ENCODE results near the gene NT5C. TPM values are rescaled to one million over a fixed set of nuclear protein-coding genes. Genes with fewer than 3 reads are reported as not detected.

The NT5C gene
- total and polyA plus RNA-seq, 4 experiments from 2014 or later: 22.4 to 46.6 (median 36.3) TPM

GRCh38 chr17:75124819-75125162, 6.8 kb downstream of the NT5C start:
- intact Hi-C loops (cut with micrococcal nuclease): no loop called here
- peak overlapping the region in 4 of 8 donors; percentile 10 to 46 (median 22) for H3K4me3 Mint-ChIP-seq
- POLR2A ChIA-PET (ENCODE audit: partially characterized antibody): interaction anchor here (1.0 to 4.3 kb wide), 13 partner anchors 10 to 137 kb away, joined by 3 to 27 read pairs (median 5); partner anchors contain the start of genes ARMC7, ATP5PD, GGA3 and JPT1
- H3K4me3 ChIP-seq (ENCODE audit: low read length in 2 of 2): no peak overlapping the region
- no peaks in the 10 kb centered on the region for H3K9me3 ChIP-seq (ENCODE audit: control insufficient read depth in 1 of 2, low read length in 2 of 2)
- DNase-seq: no peak
- peaks cover 7% of the 10 kb centered on the region for H3K36me3 ChIP-seq (ENCODE audit: insufficient read depth, low read length)
- CTCF ChIA-PET (ENCODE audit: partially characterized antibody): interaction anchor here (1.2 to 5.4 kb wide), 8 partner anchors 9 to 77 kb away, joined by 3 to 56 read pairs (median 4); no protein-coding TSS in a partner anchor
- H3K4me1 ChIP-seq (ENCODE audit: insufficient read depth, low read length): peaks cover 32% of the 10 kb centered on the region
- H3K9me3 Mint-ChIP-seq: no peaks in the 10 kb centered on the region
- no peaks in the 10 kb centered on the region for H3K27me3 ChIP-seq (ENCODE audit: insufficient read depth, low read length)
- peak overlapping the region in 5 of 7 donors; percentile 79 to 93 (median 91) for H3K27ac Mint-ChIP-seq
- peak overlapping the region; percentile 21 for H3K27ac ChIP-seq (ENCODE audit: low read depth, low read length)
- H3K4me1 Mint-ChIP-seq: peaks cover 25 to 43% (median 30%) of the 10 kb centered on the region in 4 donors
- no peaks in the 10 kb centered on the region for H3K27me3 Mint-ChIP-seq
- H3K36me3 Mint-ChIP-seq: peaks cover 12 to 15% of the 10 kb centered on the region in 2 donors

DNA sequence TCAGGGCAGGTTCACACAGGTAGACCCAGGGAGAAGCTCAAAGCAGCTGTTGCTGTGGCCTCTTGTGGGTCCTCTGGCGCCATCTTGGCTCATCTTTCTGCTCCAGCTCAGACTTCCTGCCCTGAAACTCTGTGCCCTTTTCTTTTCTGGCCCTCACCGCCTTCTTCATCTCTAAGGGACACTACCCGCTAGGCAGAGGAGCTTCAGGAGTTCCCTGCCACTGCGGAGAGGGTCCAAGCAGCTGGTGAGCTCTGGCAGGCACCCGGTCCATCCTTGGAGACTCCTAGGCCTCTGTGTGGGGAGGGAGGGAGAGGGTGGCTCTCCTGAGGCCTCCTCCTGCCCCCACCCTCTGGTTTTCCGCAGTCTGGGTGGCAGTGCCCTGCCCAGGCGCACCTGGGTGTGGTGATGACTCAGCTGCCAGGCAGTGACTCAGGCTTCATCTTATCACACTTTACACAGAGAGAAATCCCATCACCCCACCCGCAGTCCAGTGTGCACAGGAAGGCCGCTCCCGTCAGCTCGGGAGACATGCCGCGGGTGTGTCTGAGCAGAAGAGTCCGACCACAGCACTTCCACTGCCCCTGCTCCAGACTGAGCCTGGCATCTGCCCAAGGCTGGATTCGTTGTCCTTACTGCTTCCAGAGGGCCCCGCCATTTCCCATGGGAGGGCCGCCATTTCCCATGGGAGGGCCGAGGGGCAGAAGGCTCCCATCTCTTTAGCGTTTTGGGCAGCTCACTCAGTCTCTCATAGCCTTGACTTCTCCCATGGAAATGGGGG, 7.3 kb downstream of the NT5C start:
- Histone ChIP-seq H3K9me3 (ENCODE audit: control insufficient read depth in 1 of 2, low read length in 2 of 2) (no peaks in the 10 kb centered on the region), H3K4me1 (ENCODE audit: insufficient read depth, low read length) (peaks cover 30% of the 10 kb centered on the region), H3K27ac (ENCODE audit: low read depth, low read length) (peak overlapping the region; percentile 21), H3K27me3 (ENCODE audit: insufficient read depth, low read length) (no peaks in the 10 kb centered on the region), H3K4me3 (ENCODE audit: low read length in 2 of 2) (no peak overlapping the region), H3K36me3 (ENCODE audit: insufficient read depth, low read length) (peaks cover 4% of the 10 kb centered on the region)
- DNase-seq: peak in 4 of 5 donors; percentile 30 to 79 (median 40)
- Mint-ChIP-seq H3K36me3 (peaks cover 12 to 15% of the 10 kb centered on the region in 2 donors), H3K9me3 (no peaks in the 10 kb centered on the region), H3K4me3 (peak overlapping the region in 7 of 8 donors; percentile 4 to 75 (median 46)), H3K27me3 (no peaks in the 10 kb centered on the region), H3K27ac (peak overlapping the region; percentile 67 to 93 (median 85)), H3K4me1 (peaks cover 24 to 40% (median 30%) of the 10 kb centered on the region in 4 donors)
- intact Hi-C loops (cut with micrococcal nuclease): no loop called here
- POLR2A ChIA-PET (ENCODE audit: partially characterized antibody): interaction anchor here (0.8 to 4.3 kb wide), 15 partner anchors 8 to 138 kb away, joined by 3 to 27 read pairs (median 5); partner anchors contain the start of genes ARMC7, ATP5PD, GGA3 and JPT1
- CTCF ChIA-PET (ENCODE audit: partially characterized antibody): interaction anchor here (0.9 to 5.4 kb wide), 10 partner anchors 10 to 162 kb away, joined by 3 to 56 read pairs (median 3); no protein-coding TSS in a partner anchor

DNA sequence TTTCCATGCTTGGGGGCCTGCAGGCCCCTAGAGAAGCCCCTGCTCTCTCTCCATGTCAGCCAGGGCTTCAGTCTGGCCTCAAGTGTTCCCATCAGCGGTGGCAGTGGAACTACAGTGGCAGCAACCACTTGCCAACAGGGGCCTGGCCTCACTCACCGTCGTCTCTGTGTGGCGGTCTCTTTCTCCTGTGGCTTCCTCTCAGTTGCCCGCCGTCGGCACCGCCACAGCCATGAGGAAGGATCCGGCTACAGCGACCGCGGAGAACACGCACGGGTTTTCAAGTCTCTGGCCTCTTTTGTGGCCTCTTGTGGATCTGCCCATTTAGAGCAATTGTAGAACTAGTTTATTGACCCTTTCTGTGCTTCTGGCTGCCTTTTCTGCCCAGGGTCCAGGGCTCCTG, 13.2 kb downstream of the NT5C start:
- Histone ChIP-seq H3K27me3 (ENCODE audit: insufficient read depth, low read length) (no peaks in the 10 kb centered on the region), H3K27ac (ENCODE audit: low read depth, low read length) (no peak overlapping the region), H3K4me3 (ENCODE audit: low read length in 2 of 2) (no peak overlapping the region), H3K4me1 (ENCODE audit: insufficient read depth, low read length) (peaks cover 15% of the 10 kb centered on the region), H3K36me3 (ENCODE audit: insufficient read depth, low read length) (peaks cover 4% of the 10 kb centered on the region), H3K9me3 (ENCODE audit: control insufficient read depth in 1 of 2, low read length in 2 of 2) (no peaks in the 10 kb centered on the region)
- DNase-seq: no peak
- ChIA-PET POLR2A (ENCODE audit: partially characterized antibody) (interaction anchor here (9.9 kb wide), 1 partner anchor 13 kb away, joined by 97 read pairs; the partner anchor contains the start of gene NT5C), CTCF (ENCODE audit: partially characterized antibody) (interaction anchor here (9.1 to 9.9 kb wide), 4 partner anchors 13 to 156 kb away, joined by 89 to 325 read pairs (median 218); partner anchors contain the start of genes NT5C and NUP85)
- intact Hi-C loops (cut with micrococcal nuclease): no loop called here
- Mint-ChIP-seq H3K27ac (peak overlapping the region in 2 of 7 donors; percentile 19 to 53), H3K4me1 (peaks cover 16 to 30% (median 23%) of the 10 kb centered on the region in 4 donors), H3K4me3 (no peak overlapping the region), H3K27me3 (no peaks in the 10 kb centered on the region), H3K9me3 (no peaks in the 10 kb centered on the region), H3K36me3 (peaks cover 24 to 26% of the 10 kb centered on the region in 2 donors)

DNA sequence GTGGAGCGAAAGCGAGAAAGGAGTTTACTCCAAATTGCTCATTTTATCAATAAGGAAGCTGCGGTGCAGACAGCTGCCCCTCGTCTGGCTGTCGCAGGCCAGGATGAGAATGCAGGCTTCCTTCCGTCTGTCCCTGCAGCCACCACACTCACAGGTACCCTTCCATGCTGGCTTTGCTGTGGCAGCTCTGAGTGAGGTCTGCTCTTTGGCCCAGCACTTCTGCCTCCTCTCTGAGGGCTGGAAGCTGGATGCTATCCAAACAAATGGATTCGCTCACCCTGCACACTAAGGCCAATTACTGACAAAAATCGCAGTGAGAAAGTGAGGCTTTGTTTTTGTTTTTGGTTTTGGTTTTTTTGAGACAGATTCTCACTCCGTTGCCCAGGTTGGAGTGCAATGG, 14.8 kb downstream of the NT5C start:
- Histone ChIP-seq H3K4me3 (ENCODE audit: low read length in 2 of 2) (no peak overlapping the region), H3K36me3 (ENCODE audit: insufficient read depth, low read length) (peaks cover 4% of the 10 kb centered on the region), H3K4me1 (ENCODE audit: insufficient read depth, low read length) (peaks cover 21% of the 10 kb centered on the region), H3K9me3 (ENCODE audit: control insufficient read depth in 1 of 2, low read length in 2 of 2) (no peaks in the 10 kb centered on the region), H3K27ac (ENCODE audit: low read depth, low read length) (no peak overlapping the region), H3K27me3 (ENCODE audit: insufficient read depth, low read length) (no peaks in the 10 kb centered on the region)
- Mint-ChIP-seq H3K4me3 (no peak overlapping the region), H3K4me1 (peaks cover 22 to 39% (median 29%) of the 10 kb centered on the region in 4 donors), H3K27me3 (no peaks in the 10 kb centered on the region), H3K27ac (no peak overlapping the region), H3K9me3 (no peaks in the 10 kb centered on the region), H3K36me3 (peaks cover 29% of the 10 kb centered on the region in 2 donors)
- DNase-seq: no peak
- CTCF ChIA-PET (ENCODE audit: partially characterized antibody): interaction anchor here (0.8 to 9.9 kb wide), 6 partner anchors 10 to 296 kb away, joined by 3 to 325 read pairs (median 108); partner anchors contain the start of genes NT5C and NUP85
- POLR2A ChIA-PET (ENCODE audit: partially characterized antibody): interaction anchor here (1.2 to 9.9 kb wide), 3 partner anchors 15 to 145 kb away, joined by 3 to 97 read pairs (median 4); partner anchors contain the start of genes GGA3, MRPS7 and NT5C
- intact Hi-C loops (cut with micrococcal nuclease): no loop called here

- H3K4me1 Mint-ChIP-seq: peaks cover 23 to 41% (median 32%) of the 10 kb centered on the region in 4 donors
- H3K27me3 Mint-ChIP-seq: no peaks in the 10 kb centered on the region
- ChIA-PET POLR2A (ENCODE audit: partially characterized antibody) (interaction anchor here (1.1 to 9.9 kb wide), 6 partner anchors 9 to 155 kb away, joined by 3 to 97 read pairs (median 16); partner anchors contain the start of genes MIF4GD, NT5C and NUP85), CTCF (ENCODE audit: partially characterized antibody) (interaction anchor here (2.0 to 9.9 kb wide), 13 partner anchors 10 to 174 kb away, joined by 6 to 325 read pairs (median 27); partner anchors contain the start of genes JPT1, NT5C, NUP85 and SLC25A19)
- no peak for DNase-seq
- peaks cover 32% of the 10 kb centered on the region for H3K4me1 ChIP-seq (ENCODE audit: insufficient read depth, low read length)
- peak overlapping the region in 2 of 8 donors; percentile 17 to 20 for H3K4me3 Mint-ChIP-seq
- H3K4me3 ChIP-seq (ENCODE audit: low read length in 2 of 2): no peak overlapping the region
- intact Hi-C loops (cut with micrococcal nuclease): no loop called here
- H3K36me3 Mint-ChIP-seq: peaks cover 24% of the 10 kb centered on the region in 2 donors
- no peak overlapping the region for H3K27ac ChIP-seq (ENCODE audit: low read depth, low read length)
- H3K27me3 ChIP-seq (ENCODE audit: insufficient read depth, low read length): no peaks in the 10 kb centered on the region
- H3K9me3 Mint-ChIP-seq: no peaks in the 10 kb centered on the region
- H3K9me3 ChIP-seq (ENCODE audit: control insufficient read depth in 1 of 2, low read length in 2 of 2): no peaks in the 10 kb centered on the region
- no peaks in the 10 kb centered on the region for H3K36me3 ChIP-seq (ENCODE audit: insufficient read depth, low read length)
- H3K27ac Mint-ChIP-seq: peak overlapping the region in 1 of 7 donors; percentile 22
These were observed 16.0 kb downstream of the NT5C start for GRCh38 chr17:75115555-75115954.

- Mint-ChIP-seq H3K27me3 (no peaks in the 10 kb centered on the region), H3K4me3 (peak overlapping the region; percentile 85 to 97 (median 94)), H3K9me3 (no peaks in the 10 kb centered on the region), H3K36me3 (peaks cover 21 to 23% of the 10 kb centered on the region in 2 donors), H3K27ac (peak overlapping the region; percentile 74 to 96 (median 92)), H3K4me1 (peaks cover 24 to 45% (median 33%) of the 10 kb centered on the region in 4 donors)
- POLR2A ChIA-PET (ENCODE audit: partially characterized antibody): interaction anchor here (0.6 to 9.9 kb wide), 41 partner anchors 8 to 420 kb away, joined by 3 to 97 read pairs (median 5); partner anchors contain the start of genes GGA3, HID1, MIF4GD and MRPL58
- H3K4me3 ChIP-seq (ENCODE audit: low read length in 2 of 2): peak overlapping the region; percentile 69 to 71
- H3K4me1 ChIP-seq (ENCODE audit: insufficient read depth, low read length): peaks cover 36% of the 10 kb centered on the region
- intact Hi-C loops (cut with micrococcal nuclease): loop anchor here (1.0 to 5.0 kb wide), 8 partner anchors 17 to 298 kb away; partner anchors contain the start of genes JPT1, NT5C and NUP85
- no peaks in the 10 kb centered on the region for H3K36me3 ChIP-seq (ENCODE audit: insufficient read depth, low read length)
- no peaks in the 10 kb centered on the region for H3K9me3 ChIP-seq (ENCODE audit: control insufficient read depth in 1 of 2, low read length in 2 of 2)
- DNase-seq: no peak
- CTCF ChIA-PET (ENCODE audit: partially characterized antibody): interaction anchor here (0.6 to 9.9 kb wide), 61 partner anchors 8 to 932 kb away, joined by 3 to 325 read pairs (median 6); partner anchors contain the start of genes ATP5PD, CDR2L, HID1 and JPT1
- H3K27ac ChIP-seq (ENCODE audit: low read depth, low read length): peak overlapping the region; percentile 66
- no peaks in the 10 kb centered on the region for H3K27me3 ChIP-seq (ENCODE audit: insufficient read depth, low read length)
These were observed 16.8 kb downstream of the NT5C start for GRCh38 chr17:75114552-75115314.
